Adrenal gland (tissue), 12 donors: ENCODE measurements around the gene GRIA1. TPM values are rescaled to one million over a fixed set of nuclear protein-coding genes. Genes with fewer than 3 reads are reported as not detected.

Source experiments
- DNase-seq, 7 donors: peaks; one replicate each; pipeline ENCODE4 v3.0.0-alpha.2; 2019 to 2020
- H3K27ac ChIP-seq, 5 donors: fragments of 200-600 bp; sonication (generic) in 4 of 5; 1 replicate in 3 of 5; 2 replicates in 2 of 5; pipeline versions ENCODE4 v1.5.1 to v1.8.0; 2016 to 2020; ENCODE audit warnings: mild to moderate bottlenecking in 1 of 5
- H3K27me3 ChIP-seq: fragments of 200-600 bp; 2 replicates; pipeline ENCODE4 v1.8.0; 2021
- H3K36me3 ChIP-seq, 2 donors: fragments of 200-600 bp; replicated peaks in 1 of 2; 1 replicate in 1 of 2; 2 replicates in 1 of 2; pipeline versions ENCODE4 v1.5.1 to v1.8.0; 2018 to 2022
- H3K4me1 ChIP-seq, 2 donors: fragments of 200-600 bp; replicated peaks in 1 of 2; 1 replicate in 1 of 2; 2 replicates in 1 of 2; pipeline versions ENCODE4 v1.5.1 to v1.8.0; 2018 to 2021
- H3K4me3 ChIP-seq, 4 donors: fragments of 200-600 bp; sonication (generic) in 3 of 4; one replicate each; pipeline ENCODE4 v1.5.1; 2016 to 2018
- H3K9me3 ChIP-seq, 3 donors: fragments of 200-600 bp; sonication (generic) in 1 of 3; replicated peaks in 1 of 3; 1 replicate in 2 of 3; 2 replicates in 1 of 3; pipeline versions ENCODE4 v1.5.1 to v1.8.0; 2016 to 2021
- POLR2A ChIP-seq, 2 donors: fragments of 450-650 bp; IDR thresholded peaks; one replicate each; pipeline ENCODE4 v1.6.1; 2017; ENCODE audit warnings: antibody characterized with exemption in 2 of 2, mild to moderate bottlenecking in 2 of 2, moderate library complexity in 1 of 2
- WGBS, 4 donors: extraction: QIAGEN DNeasy Blood & Tissue Kit in 2 of 4; methylation state at CpG; one replicate each; pipeline versions ENCODE4 v1.1.5 to v1.1.7; 2013 to 2017; 5-methylcytosine and 5-hydroxymethylcytosine counted together
- intact Hi-C, 2 donors: fragments of 100-400 bp; cut with DNase I; formaldehyde crosslinking; loops; one replicate each; pipeline versions ENCODE4 v1.14.1 to v1.15.0; 2022 to 2023
- polyA plus RNA-seq, 3 donors: library from polyadenylated mRNA; stranded (reverse); fragments of 200-250 nt in 2 of 3; fragments of 350-450 nt in 1 of 3; fragmentation: Illumina TruSeq in 1 of 3; extraction: RNeasy Lipid Tissue Mini Kit (QIAGEN cat#74804) in 1 of 3; gene quantifications; one replicate each; pipeline ENCODE4 v1.2.3, GENCODE V29; 2013 to 2014
- total RNA-seq, 9 donors: library from RNA; depleted of rRNA in 4 of 9; stranded (reverse); fragments of >200 nt in 4 of 9; fragments of 120-200 nt in 1 of 9; fragmentation: NEBNext Ultra II Directional in 1 of 9; extraction: Animal tissue kit (Norgen Biotek cat#: 25700) in 1 of 9; gene quantifications; one replicate each; pipeline versions ENCODE4 v1.1.0 to v1.2.4, GENCODE V29; 2013 to 2023
- TF ChIP-seq, protein P1 (sequence below), 6 experiments: fragments of 450-650 bp in 4 of 6; fragments of 200-600 bp in 2 of 6; sonication (generic) in 1 of 6; IDR thresholded peaks; 1 replicate in 5 of 6; 2 replicates in 1 of 6; pipeline versions ENCODE4 v1.5.1 to v1.8.0; 2016 to 2021; ENCODE audit warnings: antibody characterized with exemption in 6 of 6, mild to moderate bottlenecking in 2 of 6, moderate library complexity in 1 of 6
- donor health status: healthy with polysubstance abuse.
- donor health status: Bipolar disorder and iron deficiency.
- donor health status: DM: yes; HTN: yes; CAD: no.
- donor health status: DM: no; HTN: no; CAD: no.
- donor health status: DM: no; HTN: no; CAD: no.
- donor health status: DM: yes; HTN: yes; CAD: no.

The GRIA1 gene
- total and polyA plus RNA-seq, 12 donors = 0.12 to 2.3 (median 0.86) TPM

DNA sequence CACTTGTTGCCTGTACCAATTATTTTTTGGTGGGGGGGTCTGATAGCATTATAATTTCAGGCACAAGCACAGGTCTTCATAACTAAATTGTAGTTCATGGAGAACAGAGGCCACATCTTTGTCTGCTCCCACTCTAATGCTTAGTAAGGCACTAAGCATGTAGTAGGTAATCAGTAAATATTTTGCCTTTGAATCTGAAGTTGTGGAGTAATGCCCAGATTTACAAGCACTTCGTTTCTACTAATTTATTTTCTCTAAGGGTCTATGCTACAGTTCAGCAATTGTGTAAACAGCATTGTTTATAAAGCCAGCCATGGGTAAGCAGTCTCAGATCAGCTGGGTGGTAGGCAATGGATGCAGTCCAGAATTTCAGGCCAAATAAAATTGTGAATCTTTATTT, 78.6 kb downstream of the GRIA1 start:
- Histone ChIP-seq H3K36me3 (no peaks in the 10 kb centered on the region), H3K27ac (no peak overlapping the region), H3K27me3 (no peaks in the 10 kb centered on the region), H3K9me3 (no peaks in the 10 kb centered on the region), H3K4me3 (no peak overlapping the region), H3K4me1 (no peaks in the 10 kb centered on the region)
- intact Hi-C loops = no loop called here
- TF ChIP-seq, protein P1, sequence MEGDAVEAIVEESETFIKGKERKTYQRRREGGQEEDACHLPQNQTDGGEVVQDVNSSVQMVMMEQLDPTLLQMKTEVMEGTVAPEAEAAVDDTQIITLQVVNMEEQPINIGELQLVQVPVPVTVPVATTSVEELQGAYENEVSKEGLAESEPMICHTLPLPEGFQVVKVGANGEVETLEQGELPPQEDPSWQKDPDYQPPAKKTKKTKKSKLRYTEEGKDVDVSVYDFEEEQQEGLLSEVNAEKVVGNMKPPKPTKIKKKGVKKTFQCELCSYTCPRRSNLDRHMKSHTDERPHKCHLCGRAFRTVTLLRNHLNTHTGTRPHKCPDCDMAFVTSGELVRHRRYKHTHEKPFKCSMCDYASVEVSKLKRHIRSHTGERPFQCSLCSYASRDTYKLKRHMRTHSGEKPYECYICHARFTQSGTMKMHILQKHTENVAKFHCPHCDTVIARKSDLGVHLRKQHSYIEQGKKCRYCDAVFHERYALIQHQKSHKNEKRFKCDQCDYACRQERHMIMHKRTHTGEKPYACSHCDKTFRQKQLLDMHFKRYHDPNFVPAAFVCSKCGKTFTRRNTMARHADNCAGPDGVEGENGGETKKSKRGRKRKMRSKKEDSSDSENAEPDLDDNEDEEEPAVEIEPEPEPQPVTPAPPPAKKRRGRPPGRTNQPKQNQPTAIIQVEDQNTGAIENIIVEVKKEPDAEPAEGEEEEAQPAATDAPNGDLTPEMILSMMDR (IDR thresholded peaks at IDR 0.05) = no peak
- no peak for TF ChIP-seq POLR2A (IDR thresholded peaks at IDR 0.05)
- 51 to 73% (median 58%) methylated on average over 1 of the region's 1 CpG for WGBS, 4 donors
- DNase-seq = no peak

DNA sequence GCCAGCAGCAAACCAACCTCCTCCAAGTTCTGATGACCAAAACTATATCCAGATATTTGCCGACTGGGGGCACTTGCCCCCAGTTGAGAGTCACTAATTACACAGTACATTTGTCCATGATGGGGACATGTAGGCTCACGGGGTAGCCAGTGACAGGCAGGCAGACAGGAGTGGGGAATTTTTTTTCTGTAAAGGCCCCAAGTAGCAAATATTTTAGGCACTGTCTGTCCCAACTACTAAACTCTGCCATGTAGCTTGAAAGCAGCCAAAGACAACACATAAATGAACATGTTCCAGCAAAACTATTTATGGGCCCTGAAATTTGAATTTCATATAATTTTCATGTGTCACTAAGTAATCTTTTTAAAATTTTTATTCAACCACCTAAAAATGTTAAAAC, 80.7 kb downstream of the GRIA1 start:
- Histone ChIP-seq H3K4me1 (no peaks in the 10 kb centered on the region), H3K4me3 (no peak overlapping the region), H3K9me3 (no peaks in the 10 kb centered on the region), H3K27me3 (no peaks in the 10 kb centered on the region), H3K36me3 (no peaks in the 10 kb centered on the region), H3K27ac (no peak overlapping the region)
- no peak for DNase-seq
- TF ChIP-seq POLR2A (IDR thresholded peaks at IDR 0.05) = no peak
- TF ChIP-seq, protein P1 (IDR thresholded peaks at IDR 0.05) = no peak
- WGBS, 4 donors = 50 to 80% (median 67%) methylated on average over 2 of the region's 2 CpGs
- intact Hi-C loops = no loop called here

DNA sequence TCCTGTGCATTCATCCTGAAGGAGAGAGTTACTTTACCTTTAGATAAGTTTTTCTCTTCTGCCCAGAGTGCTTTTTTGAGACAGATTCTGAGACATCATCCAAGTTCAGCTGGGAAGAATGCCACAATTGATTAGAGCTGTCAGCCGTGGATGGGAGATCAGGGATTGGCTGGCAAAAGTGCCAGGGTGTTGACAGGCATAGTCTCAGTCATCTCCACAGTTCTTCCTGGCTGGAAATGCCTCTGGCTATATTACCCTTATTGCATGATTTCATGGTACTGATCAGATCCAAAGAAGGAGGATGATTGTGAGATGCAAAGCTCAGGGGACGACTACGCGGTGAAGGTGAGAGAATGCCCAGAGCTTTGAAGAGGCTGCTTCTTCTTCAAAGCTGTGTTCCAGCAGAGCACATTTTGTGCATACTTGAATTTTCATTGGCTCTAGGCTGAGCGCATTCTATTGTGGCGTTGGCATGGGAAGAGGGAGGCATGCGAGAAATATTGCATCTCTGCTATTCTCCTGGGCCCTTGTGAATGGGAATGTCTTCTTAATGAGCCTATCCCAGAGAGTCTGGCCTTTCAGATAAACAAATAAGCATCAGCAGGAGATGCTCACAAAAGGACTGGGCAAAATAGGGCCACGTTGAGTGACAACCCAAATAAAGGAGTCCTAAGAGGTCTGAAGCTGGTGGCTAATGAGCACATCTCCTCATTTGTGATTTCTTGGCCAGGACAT, 82.1 kb downstream of the GRIA1 start:
- Histone ChIP-seq H3K36me3 (no peaks in the 10 kb centered on the region), H3K4me3 (no peak overlapping the region), H3K4me1 (no peaks in the 10 kb centered on the region), H3K27me3 (no peaks in the 10 kb centered on the region), H3K27ac (no peak overlapping the region), H3K9me3 (no peaks in the 10 kb centered on the region)
- intact Hi-C loops = no loop called here
- 79 to 92% (median 88%) methylated on average over 8 of the region's 8 CpGs for WGBS, 4 donors
- TF ChIP-seq, protein P1 (IDR thresholded peaks at IDR 0.05) = no peak
- no peak for TF ChIP-seq POLR2A (IDR thresholded peaks at IDR 0.05)
- no peak for DNase-seq

DNA sequence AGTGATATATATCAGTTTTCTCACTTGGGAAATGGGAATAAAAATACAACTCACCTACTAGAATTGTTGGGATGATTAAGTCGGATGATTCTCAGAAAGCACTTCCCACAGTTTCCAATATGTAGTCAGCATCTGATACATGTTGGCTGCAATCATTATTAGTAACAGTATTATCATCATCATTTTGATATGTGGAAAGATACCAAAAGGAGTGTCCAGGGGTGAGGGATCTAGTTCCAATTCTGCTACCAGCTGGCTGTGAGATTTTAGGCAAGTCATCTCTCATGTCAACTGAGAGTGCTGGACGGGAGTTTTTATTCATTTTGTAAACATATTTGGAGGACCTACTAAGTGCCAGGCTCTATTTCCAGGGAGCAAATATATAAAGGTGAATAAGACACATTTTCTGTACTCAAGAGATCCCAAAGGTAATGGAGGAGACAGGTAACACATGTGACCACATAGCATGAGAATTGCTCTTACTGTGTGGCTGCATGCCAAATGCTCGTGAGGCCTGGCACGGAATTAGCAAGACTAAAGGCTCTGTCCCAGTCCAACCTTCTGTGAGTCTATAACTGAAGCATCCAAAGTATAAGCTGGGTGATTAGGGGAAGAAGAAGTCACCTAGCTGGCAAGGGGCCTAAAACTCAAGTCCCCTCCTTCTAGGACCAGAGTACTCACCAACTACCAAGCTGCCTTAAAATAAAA, 83.0 kb downstream of the GRIA1 start:
- no peak for DNase-seq
- Histone ChIP-seq H3K36me3 (no peaks in the 10 kb centered on the region), H3K27ac (no peak overlapping the region), H3K27me3 (no peaks in the 10 kb centered on the region), H3K9me3 (no peaks in the 10 kb centered on the region), H3K4me3 (no peak overlapping the region), H3K4me1 (no peaks in the 10 kb centered on the region)
- TF ChIP-seq, protein P1 (IDR thresholded peaks at IDR 0.05) = no peak
- no peak for TF ChIP-seq POLR2A (IDR thresholded peaks at IDR 0.05)
- 68 to 70% (median 69%) methylated on average over 4 of the region's 4 CpGs for WGBS, 4 donors
- intact Hi-C loops = no loop called here
